GM20000 (cell line): ENCODE data around the gene MS4A14.

Experiments used
- DNase-seq: peaks from one replicate; pipeline ENCODE4 v3.0.0; 2012; ENCODE audit warnings: low spot score
- TF ChIP-seq, protein P1 (sequence below): IDR thresholded peaks from 2 replicates; pipeline ENCODE4 v1.5.1; 2012; ENCODE audit warnings: mild to moderate bottlenecking, control low read depth; ENCODE audit errors: extremely low read depth, missing control alignments

The MS4A14 gene

DNA sequence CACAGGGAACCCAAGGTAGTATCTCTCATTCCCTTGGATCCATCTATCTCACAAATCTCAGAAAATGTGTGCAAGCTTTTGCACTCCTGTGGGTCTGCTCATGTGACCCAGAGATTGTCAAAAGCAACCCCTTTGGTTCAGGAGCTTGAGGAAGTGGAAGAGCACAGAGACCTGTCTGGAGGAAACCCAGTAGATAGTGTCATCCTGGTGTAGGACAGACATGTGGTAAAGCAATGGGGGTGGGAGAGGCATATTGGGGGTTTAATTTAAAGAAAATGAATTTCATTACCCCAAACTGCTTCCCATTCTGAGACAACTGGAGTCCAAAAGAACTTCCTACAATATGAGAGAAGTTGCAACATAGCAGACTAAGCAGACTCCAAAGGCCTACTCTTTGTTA lies 5.8 kb upstream of the MS4A14 start:
- DNase-seq: no peak
- TF ChIP-seq, protein P1, sequence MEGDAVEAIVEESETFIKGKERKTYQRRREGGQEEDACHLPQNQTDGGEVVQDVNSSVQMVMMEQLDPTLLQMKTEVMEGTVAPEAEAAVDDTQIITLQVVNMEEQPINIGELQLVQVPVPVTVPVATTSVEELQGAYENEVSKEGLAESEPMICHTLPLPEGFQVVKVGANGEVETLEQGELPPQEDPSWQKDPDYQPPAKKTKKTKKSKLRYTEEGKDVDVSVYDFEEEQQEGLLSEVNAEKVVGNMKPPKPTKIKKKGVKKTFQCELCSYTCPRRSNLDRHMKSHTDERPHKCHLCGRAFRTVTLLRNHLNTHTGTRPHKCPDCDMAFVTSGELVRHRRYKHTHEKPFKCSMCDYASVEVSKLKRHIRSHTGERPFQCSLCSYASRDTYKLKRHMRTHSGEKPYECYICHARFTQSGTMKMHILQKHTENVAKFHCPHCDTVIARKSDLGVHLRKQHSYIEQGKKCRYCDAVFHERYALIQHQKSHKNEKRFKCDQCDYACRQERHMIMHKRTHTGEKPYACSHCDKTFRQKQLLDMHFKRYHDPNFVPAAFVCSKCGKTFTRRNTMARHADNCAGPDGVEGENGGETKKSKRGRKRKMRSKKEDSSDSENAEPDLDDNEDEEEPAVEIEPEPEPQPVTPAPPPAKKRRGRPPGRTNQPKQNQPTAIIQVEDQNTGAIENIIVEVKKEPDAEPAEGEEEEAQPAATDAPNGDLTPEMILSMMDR: no peak

DNA sequence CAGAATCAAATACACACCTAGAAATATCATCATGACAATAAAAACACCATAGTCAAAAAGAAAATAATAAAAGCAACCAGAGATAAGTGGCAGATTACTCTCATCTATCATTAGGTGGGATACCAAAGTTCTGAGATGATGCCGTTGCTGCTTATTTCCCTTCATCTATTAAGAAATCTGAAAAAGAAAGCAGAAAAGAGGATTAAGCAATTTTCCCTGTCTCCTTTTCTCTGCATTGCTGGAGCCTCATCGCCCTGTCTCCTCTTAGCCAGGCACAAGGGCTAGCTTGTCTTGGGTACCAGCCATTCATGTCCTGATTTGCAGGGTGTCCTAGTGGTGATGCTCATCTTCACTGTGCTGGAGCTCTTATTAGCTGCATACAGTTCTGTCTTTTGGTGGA lies 3.9 kb upstream of the MS4A14 start:
- TF ChIP-seq, protein P1: no peak
- DNase-seq: no peak

GRCh38 chr11:60393016-60393415 lies 3.2 kb upstream of the MS4A14 start:
- TF ChIP-seq, protein P1: no peak
- DNase-seq: no peak

DNA sequence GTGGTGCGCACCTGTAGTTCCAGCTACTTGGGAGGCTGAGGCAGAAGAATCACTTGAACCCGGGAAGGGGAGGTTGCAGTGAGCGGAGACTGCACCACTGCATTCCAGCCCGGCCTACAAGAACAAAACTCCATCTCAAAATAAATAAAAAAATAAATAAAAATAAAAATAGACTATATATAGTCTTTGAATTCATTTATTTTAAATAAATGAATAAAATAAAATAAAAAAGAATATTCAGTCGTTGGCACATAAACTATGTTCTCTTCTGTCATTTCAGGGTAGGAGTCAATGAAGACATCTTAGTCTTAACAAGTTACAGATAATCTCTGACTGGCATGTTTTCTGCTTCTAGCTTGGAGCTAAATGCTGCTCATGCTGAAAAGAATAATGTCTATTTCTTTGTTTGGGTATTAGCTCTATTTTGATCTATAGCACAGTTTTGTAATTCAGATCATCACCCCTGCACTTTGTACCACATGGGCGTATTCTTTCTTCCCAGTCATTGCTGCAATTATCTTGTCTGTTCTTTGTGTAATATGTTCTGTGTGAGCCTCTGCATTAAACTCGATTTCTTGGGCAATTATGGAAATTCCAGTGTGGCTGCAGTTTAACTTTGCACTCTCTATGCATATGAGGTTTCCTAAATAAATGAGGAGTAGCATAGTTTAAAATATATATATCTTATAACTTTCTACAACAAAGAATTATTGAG lies 1.4 kb upstream of the MS4A14 start:
- DNase-seq: no peak
- TF ChIP-seq, protein P1: no peak

DNA sequence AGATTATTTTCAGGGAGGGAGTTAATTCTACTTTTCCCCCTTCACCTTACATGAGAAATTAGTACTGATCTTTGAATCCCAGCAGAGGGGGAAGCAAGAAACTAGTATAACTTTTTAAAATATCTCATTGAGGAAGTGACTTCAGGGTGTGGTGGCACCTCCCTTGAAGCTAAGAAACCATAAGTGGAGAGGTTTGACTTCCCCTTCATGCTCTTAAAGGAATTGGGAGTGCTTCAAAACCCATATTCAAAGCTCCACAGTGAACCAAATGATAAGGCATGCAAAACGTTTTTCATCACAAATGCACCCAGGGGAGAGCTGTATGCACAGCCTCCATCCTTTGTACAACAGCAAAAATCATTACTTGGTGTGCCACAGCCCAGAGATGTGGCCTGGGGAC lies 540 bp downstream of the MS4A14 start:
- TF ChIP-seq, protein P1: no peak
- peak; percentile 34 for DNase-seq

DNA sequence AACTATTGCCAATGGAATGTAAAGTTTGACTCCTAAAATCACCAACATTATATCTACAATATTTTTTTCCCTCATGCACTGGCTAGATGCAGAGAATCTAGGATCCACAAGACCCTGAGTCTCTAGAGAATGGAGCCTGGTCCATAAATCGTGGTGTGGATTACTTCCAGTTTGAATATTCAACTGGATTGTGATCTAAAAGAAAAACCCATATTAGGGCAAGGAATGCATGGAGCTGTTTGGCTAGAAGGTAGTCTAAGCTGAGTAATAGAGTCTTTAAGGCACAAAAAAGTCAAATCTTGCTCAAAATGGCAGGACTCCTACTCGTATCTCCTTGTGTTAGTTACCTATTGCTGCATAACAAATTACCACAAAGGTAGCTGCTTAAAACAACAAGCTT lies 23.8 kb downstream of the MS4A14 start:
- TF ChIP-seq, protein P1: no peak
- DNase-seq: no peak

DNA sequence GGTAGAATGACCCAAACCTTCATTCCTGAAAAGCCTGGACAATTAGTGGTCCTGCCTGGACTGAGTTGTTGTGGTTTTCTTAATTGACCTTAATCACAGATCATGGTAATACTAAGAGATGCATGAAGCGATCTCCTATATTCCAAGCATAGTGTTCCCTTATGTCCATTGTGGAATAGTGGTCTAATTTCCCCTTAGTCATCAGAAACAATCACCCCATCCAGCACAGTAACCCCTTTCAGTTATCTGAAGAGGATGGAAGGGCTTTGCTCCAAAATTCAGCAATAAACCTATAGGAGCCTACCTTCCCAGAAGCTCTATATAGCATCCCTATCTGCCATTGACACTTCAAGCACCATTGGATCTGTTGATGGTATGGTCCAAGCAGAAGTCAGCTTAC lies 26.4 kb downstream of the MS4A14 start:
- TF ChIP-seq, protein P1: no peak
- DNase-seq: no peak
